C1 segment of cervical spinal cord (tissue), 14 donors: ENCODE results near the gene PRR12.
A peak's percentile ranks its signal among the peaks of the same experiment; 100 is the strongest.

Source experiments
- DNase-seq, 14 donors: peaks; one replicate each; lab custom pipeline; 2025; lab: John Stamatoyannopoulos, UW

PRR12 gene

DNA sequence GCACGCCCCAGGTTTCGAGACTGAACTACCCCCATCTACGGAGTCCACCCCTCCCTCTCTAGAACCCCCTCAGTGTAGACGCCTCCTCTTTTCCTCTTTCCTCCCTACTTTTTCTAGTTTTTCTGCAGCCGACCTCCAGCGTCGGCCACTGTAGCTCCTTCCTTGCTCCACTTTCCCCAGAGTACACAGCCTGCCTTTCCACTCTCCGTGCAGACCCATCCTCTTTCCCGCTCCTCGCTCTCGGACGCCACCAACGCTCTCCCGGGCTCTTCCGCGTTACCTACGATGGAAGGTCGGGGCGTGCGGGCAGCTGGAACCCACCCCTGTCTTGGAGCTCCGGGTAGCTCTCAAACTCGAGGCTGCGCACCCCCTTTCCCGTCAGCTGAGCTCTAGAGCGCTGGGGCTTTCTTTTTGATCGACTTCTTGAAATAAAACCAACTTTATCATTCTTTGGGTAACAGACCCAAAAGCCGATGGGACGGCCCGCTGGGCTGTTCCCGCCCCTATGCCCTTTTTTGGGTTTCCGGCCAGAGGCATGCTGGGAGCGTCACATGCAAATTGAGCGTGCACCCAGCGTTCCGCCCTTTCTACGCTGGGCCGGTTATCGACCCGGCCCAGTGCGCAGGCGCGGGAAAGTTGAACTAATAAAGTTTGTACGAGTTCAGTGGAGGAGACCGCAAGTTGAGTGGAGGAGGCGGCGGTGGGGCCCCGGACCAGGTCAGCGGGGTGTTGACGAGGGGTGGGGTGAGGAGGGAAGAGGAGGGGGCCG, 74.6 kb downstream of the PRR12 start, which contains the start of the genes BCL2L12 and IRF3:
Gene BCL2L12, plus strand, starts transcription at position 583 of the 769 bp plus-strand sequence. CDS start 760 bp downstream, outside the sequence.
Gene IRF3, minus strand, starts transcription at position 507 of the 769 bp plus-strand sequence. CDS start 1,019 bp downstream, outside the sequence.
- peak; percentile 47 to 96 (median 90) for DNase-seq

DNA sequence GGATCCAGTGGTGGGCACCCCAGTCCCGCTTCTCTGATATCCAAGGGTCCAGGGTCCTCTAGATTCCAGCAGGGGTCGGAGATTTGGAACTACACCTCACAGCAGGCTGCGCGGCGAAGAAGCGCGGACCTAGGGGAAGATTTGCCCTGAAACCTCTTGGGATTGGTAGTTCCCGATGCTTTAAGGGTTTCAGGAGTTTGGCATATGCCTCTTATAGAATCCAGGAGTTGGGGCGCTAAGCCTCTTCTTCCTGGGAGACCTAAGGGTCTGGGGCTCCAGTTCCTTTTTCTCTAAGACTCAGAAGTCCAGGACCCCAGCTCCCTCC, 75.1 kb downstream of the PRR12 start:
- no peak for DNase-seq

DNA sequence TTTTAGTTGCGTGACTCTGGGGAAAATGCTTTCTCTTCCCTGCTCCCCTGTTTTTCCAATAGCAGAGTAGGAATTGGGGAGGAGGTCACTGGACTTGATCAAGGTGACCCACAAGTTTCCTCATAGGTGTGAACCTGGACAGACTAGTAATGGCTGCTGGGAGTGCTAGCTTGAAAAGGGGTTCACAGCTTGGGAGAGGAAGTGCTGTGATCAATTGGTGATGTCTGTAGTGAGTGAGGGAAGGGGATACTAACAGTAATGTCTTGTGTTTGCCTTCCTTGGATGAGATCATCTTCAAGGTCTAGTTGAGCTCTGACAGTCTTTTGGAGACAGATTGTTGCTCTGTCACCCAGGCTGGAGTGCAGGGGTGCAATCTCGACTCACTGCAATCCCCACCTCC, 76.5 kb downstream of the PRR12 start:
- DNase-seq: no peak

DNA sequence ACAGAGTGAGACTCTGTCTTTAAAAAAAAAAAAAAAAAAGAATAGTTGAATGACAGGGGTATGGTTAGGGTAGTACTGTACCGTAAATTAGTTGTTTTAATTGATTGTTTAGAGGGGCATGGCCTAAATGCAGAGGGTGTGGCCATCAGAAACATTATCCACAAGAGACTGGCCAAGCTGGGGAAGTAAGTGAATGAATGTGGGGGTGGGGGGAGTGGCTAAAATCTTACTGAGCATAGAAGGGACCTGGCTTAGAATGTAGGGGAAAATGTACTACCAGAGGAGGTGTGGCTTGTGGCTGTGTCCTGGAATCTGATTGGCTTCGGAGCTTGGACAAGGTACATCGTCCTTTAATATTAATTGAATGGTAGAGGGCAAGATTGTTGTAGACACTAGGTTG, 78.5 kb downstream of the PRR12 start:
- no peak for DNase-seq

DNA sequence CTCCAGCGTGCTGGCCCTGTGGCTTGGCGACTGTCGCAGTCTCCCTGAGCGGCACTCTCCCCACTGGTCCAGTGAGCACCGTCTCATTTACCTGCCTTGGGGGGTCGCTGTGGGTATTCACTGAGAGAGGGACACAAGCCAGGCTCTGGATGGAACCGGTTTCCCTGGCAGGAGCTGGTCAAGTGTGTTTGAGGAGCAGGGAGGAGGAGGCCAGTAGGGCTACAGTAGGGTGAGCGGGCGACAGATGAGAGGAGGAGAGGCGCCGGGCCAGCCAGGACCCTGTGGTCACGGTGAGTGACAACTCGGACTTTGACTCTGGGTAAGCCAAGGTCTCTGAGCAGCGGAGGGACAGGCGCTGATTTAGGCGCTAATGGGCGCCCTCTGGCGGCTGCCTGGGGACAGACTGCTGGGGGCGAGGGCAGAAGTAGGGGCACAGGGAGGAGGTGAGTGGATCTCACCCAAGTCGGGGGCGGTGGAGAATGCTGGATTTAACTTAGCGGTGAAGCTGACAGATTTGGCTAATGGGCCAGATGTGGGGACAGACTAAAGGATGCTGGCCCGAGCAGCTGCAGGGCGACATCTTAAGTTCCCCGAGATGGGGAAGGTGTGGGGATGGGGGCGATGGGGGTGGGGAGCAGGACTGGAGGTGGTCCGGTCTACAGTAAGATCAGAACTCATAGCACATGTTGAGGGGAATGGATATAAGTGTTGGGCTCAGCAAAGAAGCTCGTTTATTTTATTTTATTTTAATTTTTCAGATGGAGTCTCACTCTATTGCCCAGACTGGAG, 81.3 kb downstream of the PRR12 start:
- peak in 13 of 14 donors; percentile 22 to 71 (median 53) for DNase-seq
